Panc1 (cell line): Measurements from ENCODE around the gene TTC9B. TPM values are rescaled to one million over a fixed set of nuclear protein-coding genes. Genes with fewer than 3 reads are reported as not detected.

Experiments
- ATAC-seq: fragments of 200-7000 bp; cut with Tn5 transposase; 2 replicates; pipeline ENCODE4 v1.9.1; 2020; ENCODE audit warnings: mild to moderate bottlenecking, moderate library complexity
- BruUV-seq: library from RNA; stranded (reverse); fragments of 400-500 nt; replicated peaks from 2 replicates; lab custom pipeline; 2021; lab: Mats Ljungman, UMichigan
- CTCF ChIA-PET: fragments of 300-600 bp; sonication (Branson Sonifier 250); formaldehyde crosslinking; loops from one replicate; lab custom pipeline; 2022; ENCODE audit warnings: antibody characterized with exemption; lab: Charles Lee
- POLR2A ChIA-PET: fragments of 300-600 bp; sonication (Branson Sonifier 250); formaldehyde crosslinking; loops from one replicate; lab custom pipeline; 2022; ENCODE audit warnings: antibody characterized with exemption; lab: Charles Lee
- DNase-seq: peaks from one replicate; pipeline ENCODE4 v3.0.0-alpha.2; 2010; ENCODE audit warnings: low read depth, low spot score
- H3K27ac ChIP-seq: 2 replicates; pipeline ENCODE4 v1.5.1; 2011; ENCODE audit warnings: mild to moderate bottlenecking, low read length, inconsistent platforms
- H3K27me3 ChIP-seq: fragments of 200-500 bp; sonication (Bioruptor generic); 2 replicates; pipeline ENCODE4 v1.6.0; 2014; ENCODE audit warnings: low read length, inconsistent platforms; ENCODE audit not compliant: control insufficient read depth, insufficient read depth
- H3K36me3 ChIP-seq: fragments of 200-500 bp; sonication (Bioruptor generic); 2 replicates; pipeline ENCODE4 v1.5.1; 2014; ENCODE audit warnings: inconsistent platforms, mild to moderate bottlenecking, low read length, moderate library complexity; ENCODE audit not compliant: control insufficient read depth, insufficient read depth
- H3K4me1 ChIP-seq: 2 replicates; pipeline ENCODE4 v1.5.1; 2011; ENCODE audit warnings: inconsistent platforms, mild to moderate bottlenecking, low read length, moderate library complexity; ENCODE audit not compliant: control insufficient read depth, insufficient read depth
- H3K4me3 ChIP-seq, 2 experiments: 2 replicates each; pipeline ENCODE4 v1.5.1; 2011 to 2012; ENCODE audit warnings: low read depth in 2 of 2, low read length in 2 of 2, mild to moderate bottlenecking in 2 of 2, inconsistent platforms in 1 of 2, moderate library complexity in 1 of 2
- H3K9me3 ChIP-seq: fragments of 200-500 bp; sonication (Bioruptor generic); 2 replicates; pipeline ENCODE4 v1.5.1; 2014; ENCODE audit warnings: low read depth, mild to moderate bottlenecking, inconsistent platforms, low read length, moderate library complexity; ENCODE audit not compliant: control insufficient read depth, insufficient read depth
- POLR2AphosphoS5 ChIP-seq: IDR thresholded peaks from 2 replicates; pipeline ENCODE4 v1.6.1; 2012; ENCODE audit warnings: mild to moderate bottlenecking, low read depth, low read length, moderate library complexity
- SIN3A ChIP-seq: IDR thresholded peaks from 2 replicates; pipeline ENCODE4 v1.6.1; 2012; ENCODE audit warnings: low read depth, mild to moderate bottlenecking, low read length, moderate library complexity, borderline replicate concordance; ENCODE audit not compliant: insufficient read depth
- TCF7L2 ChIP-seq: IDR thresholded peaks from 2 replicates; pipeline ENCODE4 v1.6.1; 2011; ENCODE audit warnings: mild to moderate bottlenecking, low read depth, low read length, inconsistent platforms
- in situ Hi-C: cut with HindIII; loops from 2 replicates; pipeline ENCODE4 v1.10.0; 2016; ENCODE audit warnings: low sequenced_read_pairs, low pct_unique_long_range_greater_than_20kb
- intact Hi-C: fragments of 100-400 bp; cut with micrococcal nuclease; formaldehyde crosslinking; loops from one replicate; pipeline ENCODE4 v1.10.0; 2022; ENCODE audit not compliant: unreplicated experiment
- total RNA-seq: library from RNA; stranded (reverse); gene quantifications from one replicate; pipeline ENCODE4 v1.2.1, GENCODE V29; 2021; ENCODE audit not compliant: unreplicated experiment
- TF ChIP-seq, protein P1 (sequence below), 2 experiments: IDR thresholded peaks; 2 replicates each; pipeline ENCODE4 v1.6.1; 2011 to 2012; ENCODE audit warnings: low read depth in 2 of 2, control low read depth in 1 of 2, low read length in 1 of 2, mild to moderate bottlenecking in 1 of 2, moderate library complexity in 1 of 2; ENCODE audit not compliant: insufficient read depth in 1 of 2
- TF ChIP-seq, protein P2 (sequence below): fragments of 450-650 bp; IDR thresholded peaks from 2 replicates; pipeline ENCODE4 v1.5.1; 2017; ENCODE audit warnings: mild to moderate bottlenecking

Gene TTC9B
- total RNA-seq, 1 experiment from 2014 or later = 2.3 TPM

DNA sequence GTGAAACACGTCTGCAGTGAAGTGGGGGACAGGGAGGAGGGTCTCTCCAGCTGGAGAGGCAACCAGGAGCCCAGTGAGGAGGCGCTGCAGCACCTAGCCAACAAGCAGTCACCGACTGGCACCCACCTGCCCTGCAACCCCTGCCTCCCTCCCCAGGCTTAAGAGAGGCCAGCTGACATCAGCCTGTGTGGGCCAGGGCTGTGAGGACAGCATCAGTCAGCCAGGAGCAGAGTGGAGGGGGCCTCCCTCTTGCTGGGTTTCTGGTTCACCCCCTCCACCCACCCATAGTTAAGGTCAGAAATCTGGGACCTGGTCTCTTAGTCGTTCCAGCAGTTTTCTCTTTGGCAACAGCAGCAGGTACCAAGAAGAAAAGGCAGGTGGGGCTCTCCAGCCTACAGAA lies 33.8 kb upstream of the TTC9B start:
- peaks cover 6% of the 10 kb centered on the region for H3K4me1 ChIP-seq
- H3K27ac ChIP-seq = no peak overlapping the region
- no peak for TF ChIP-seq SIN3A
- in situ Hi-C loops = no loop called here
- intact Hi-C loops = no loop called here
- ATAC-seq = 0 out of 2 replicates have a peak, but pooled peaks have one; percentile 11
- no TSS peak for BruUV-seq
- peaks cover 56% of the 10 kb centered on the region for H3K36me3 ChIP-seq
- H3K27me3 ChIP-seq = no peaks in the 10 kb centered on the region
- H3K4me3 ChIP-seq = no peak overlapping the region
- CTCF ChIA-PET = interaction anchor here (0.5 to 1.8 kb wide), 3 partner anchors 24 to 53 kb away, joined by 5 to 9 read pairs (median 6); no protein-coding TSS in a partner anchor
- DNase-seq = no peak
- no peaks in the 10 kb centered on the region for H3K9me3 ChIP-seq
- POLR2A ChIA-PET = interaction anchor here (0.5 to 0.9 kb wide), 4 partner anchors 16 to 72 kb away, joined by 3 to 8 read pairs (median 3); no protein-coding TSS in a partner anchor

DNA sequence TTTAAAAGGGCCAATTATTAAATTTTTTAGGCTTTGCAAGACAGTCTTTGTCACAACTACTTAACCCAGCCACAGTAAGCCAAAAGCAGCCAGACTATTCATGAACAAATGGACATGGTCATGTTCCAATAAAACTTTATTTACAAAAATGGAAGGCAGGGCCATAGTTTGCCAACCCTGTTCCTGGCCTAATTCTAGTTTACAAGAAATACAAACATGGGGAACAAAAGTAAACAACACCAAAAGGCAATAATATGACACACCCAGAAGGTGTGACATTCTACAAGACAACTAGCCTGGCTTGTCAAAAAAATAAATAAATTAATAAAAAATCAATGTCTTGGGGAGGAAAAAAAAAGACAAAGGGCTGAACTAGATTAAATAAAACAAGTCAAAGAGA lies 33.1 kb upstream of the TTC9B start:
- H3K4me3 ChIP-seq = no peak overlapping the region
- ATAC-seq = no peak
- ChIA-PET CTCF (interaction anchor here (0.5 to 1.0 kb wide), 4 partner anchors 54 to 378 kb away, joined by 3 to 5 read pairs (median 3); no protein-coding TSS in a partner anchor), POLR2A (interaction anchor here (0.6 to 0.7 kb wide), 2 partner anchors 27 to 34 kb away, joined by 3 to 4 read pairs; partner anchors contain the start of gene AKT2)
- in situ Hi-C loops = no loop called here
- BruUV-seq = no TSS peak
- H3K36me3 ChIP-seq = peaks cover 49% of the 10 kb centered on the region
- H3K4me1 ChIP-seq = 0 out of 2 replicates have a peak, but pooled peaks cover 5% of the 10 kb centered on the region
- no peaks in the 10 kb centered on the region for H3K9me3 ChIP-seq
- TF ChIP-seq SIN3A = no peak
- no peak overlapping the region for H3K27ac ChIP-seq
- H3K27me3 ChIP-seq = no peaks in the 10 kb centered on the region
- intact Hi-C loops = no loop called here
- no peak for DNase-seq

DNA sequence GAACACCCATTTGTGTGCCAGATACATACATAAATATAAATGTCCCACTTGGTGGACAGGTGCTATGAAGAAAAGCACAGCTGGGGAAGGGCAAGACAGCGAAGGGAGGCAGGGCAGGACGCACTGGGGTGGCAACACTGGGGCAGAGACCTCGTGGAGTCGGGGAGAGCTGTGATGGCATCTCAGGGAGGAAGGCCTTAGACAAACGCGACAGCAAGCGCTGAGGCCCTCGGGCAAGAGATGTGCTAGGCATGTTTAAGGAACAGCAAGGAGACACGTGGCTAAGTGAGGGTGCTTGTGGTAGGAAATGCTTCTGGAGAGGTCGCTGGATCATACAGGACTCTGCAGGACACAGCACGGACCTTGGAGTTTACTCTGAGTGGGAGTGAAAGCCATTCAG lies 31.6 kb upstream of the TTC9B start:
- Histone ChIP-seq H3K27me3 (no peaks in the 10 kb centered on the region), H3K36me3 (peaks cover 34% of the 10 kb centered on the region), H3K27ac (no peak overlapping the region), H3K4me1 (0 out of 2 replicates have a peak, but pooled peaks cover 5% of the 10 kb centered on the region), H3K9me3 (no peaks in the 10 kb centered on the region), H3K4me3 (no peak overlapping the region)
- BruUV-seq = no TSS peak
- ChIA-PET CTCF (interaction anchor here (0.6 to 1.4 kb wide), 5 partner anchors 15 to 93 kb away, joined by 3 to 11 read pairs (median 3); no protein-coding TSS in a partner anchor), POLR2A (interaction anchor here (0.6 to 1.3 kb wide), 5 partner anchors 10 to 786 kb away, joined by 3 to 5 read pairs (median 3); no protein-coding TSS in a partner anchor)
- ATAC-seq (peak; percentile 4), DNase-seq (no peak)
- in situ Hi-C loops = no loop called here
- intact Hi-C loops = no loop called here
- TF ChIP-seq, protein P1, sequence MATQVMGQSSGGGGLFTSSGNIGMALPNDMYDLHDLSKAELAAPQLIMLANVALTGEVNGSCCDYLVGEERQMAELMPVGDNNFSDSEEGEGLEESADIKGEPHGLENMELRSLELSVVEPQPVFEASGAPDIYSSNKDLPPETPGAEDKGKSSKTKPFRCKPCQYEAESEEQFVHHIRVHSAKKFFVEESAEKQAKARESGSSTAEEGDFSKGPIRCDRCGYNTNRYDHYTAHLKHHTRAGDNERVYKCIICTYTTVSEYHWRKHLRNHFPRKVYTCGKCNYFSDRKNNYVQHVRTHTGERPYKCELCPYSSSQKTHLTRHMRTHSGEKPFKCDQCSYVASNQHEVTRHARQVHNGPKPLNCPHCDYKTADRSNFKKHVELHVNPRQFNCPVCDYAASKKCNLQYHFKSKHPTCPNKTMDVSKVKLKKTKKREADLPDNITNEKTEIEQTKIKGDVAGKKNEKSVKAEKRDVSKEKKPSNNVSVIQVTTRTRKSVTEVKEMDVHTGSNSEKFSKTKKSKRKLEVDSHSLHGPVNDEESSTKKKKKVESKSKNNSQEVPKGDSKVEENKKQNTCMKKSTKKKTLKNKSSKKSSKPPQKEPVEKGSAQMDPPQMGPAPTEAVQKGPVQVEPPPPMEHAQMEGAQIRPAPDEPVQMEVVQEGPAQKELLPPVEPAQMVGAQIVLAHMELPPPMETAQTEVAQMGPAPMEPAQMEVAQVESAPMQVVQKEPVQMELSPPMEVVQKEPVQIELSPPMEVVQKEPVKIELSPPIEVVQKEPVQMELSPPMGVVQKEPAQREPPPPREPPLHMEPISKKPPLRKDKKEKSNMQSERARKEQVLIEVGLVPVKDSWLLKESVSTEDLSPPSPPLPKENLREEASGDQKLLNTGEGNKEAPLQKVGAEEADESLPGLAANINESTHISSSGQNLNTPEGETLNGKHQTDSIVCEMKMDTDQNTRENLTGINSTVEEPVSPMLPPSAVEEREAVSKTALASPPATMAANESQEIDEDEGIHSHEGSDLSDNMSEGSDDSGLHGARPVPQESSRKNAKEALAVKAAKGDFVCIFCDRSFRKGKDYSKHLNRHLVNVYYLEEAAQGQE (IDR thresholded peaks at IDR 0.05; ENCODE audit: insufficient read depth in 1 of 2, low read depth in 2 of 2, low read length in 1 of 2) = no peak
- no peak for TF ChIP-seq SIN3A
- TF ChIP-seq TCF7L2 = no peak
- TF ChIP-seq, protein P2, sequence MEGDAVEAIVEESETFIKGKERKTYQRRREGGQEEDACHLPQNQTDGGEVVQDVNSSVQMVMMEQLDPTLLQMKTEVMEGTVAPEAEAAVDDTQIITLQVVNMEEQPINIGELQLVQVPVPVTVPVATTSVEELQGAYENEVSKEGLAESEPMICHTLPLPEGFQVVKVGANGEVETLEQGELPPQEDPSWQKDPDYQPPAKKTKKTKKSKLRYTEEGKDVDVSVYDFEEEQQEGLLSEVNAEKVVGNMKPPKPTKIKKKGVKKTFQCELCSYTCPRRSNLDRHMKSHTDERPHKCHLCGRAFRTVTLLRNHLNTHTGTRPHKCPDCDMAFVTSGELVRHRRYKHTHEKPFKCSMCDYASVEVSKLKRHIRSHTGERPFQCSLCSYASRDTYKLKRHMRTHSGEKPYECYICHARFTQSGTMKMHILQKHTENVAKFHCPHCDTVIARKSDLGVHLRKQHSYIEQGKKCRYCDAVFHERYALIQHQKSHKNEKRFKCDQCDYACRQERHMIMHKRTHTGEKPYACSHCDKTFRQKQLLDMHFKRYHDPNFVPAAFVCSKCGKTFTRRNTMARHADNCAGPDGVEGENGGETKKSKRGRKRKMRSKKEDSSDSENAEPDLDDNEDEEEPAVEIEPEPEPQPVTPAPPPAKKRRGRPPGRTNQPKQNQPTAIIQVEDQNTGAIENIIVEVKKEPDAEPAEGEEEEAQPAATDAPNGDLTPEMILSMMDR = no peak
- TF ChIP-seq POLR2AphosphoS5 = no peak
